HepG2 (cell line): ENCODE data around the gene MRPL2. TPM values are rescaled to one million over a fixed set of nuclear protein-coding genes. Genes with fewer than 3 reads are reported as not detected.
A peak's percentile ranks its signal among the peaks of the same experiment; 100 is the strongest.

Experiments used
- ARNT2 ChIP-seq: sonication (generic); formaldehyde crosslinking; IDR thresholded peaks from 2 replicates; pipeline ENCODE4 v1.8.0; 2022; ENCODE audit warnings: mild to moderate bottlenecking, low read depth, missing genetic modification reagents, moderate library complexity
- ATF1 ChIP-seq: IDR thresholded peaks from 2 replicates; pipeline ENCODE4 v1.6.1; 2016; ENCODE audit warnings: mild to moderate bottlenecking, control low read depth
- CAMTA2 ChIP-seq: sonication (generic); formaldehyde crosslinking; IDR thresholded peaks from 2 replicates; pipeline ENCODE4 v1.4.0; 2020; ENCODE audit warnings: mild to moderate bottlenecking, missing genetic modification reagents, borderline replicate concordance
- ELF3 ChIP-seq: IDR thresholded peaks from 2 replicates; pipeline ENCODE4 v1.6.1; 2016; ENCODE audit warnings: missing genetic modification reagents, missing compliant biosample characterization
- NAIF1 ChIP-seq: sonication (generic); formaldehyde crosslinking; IDR thresholded peaks from 2 replicates; pipeline ENCODE4 v1.5.0; 2020; ENCODE audit warnings: mild to moderate bottlenecking, missing genetic modification reagents, borderline replicate concordance
- POLR2A ChIP-seq, 2 experiments: IDR thresholded peaks; 2 replicates each; pipeline ENCODE4 v1.6.1; 2011; ENCODE audit warnings: low read depth in 2 of 2, low read length in 2 of 2, mild to moderate bottlenecking in 1 of 2, moderate library complexity in 1 of 2; ENCODE audit not compliant: insufficient read depth in 1 of 2
- SPEN ChIP-seq: sonication (generic); formaldehyde crosslinking; IDR thresholded peaks from 2 replicates; pipeline ENCODE4 v1.5.1; 2020; ENCODE audit warnings: low read depth, mild to moderate bottlenecking, missing genetic modification reagents
- ZMYM4 ChIP-seq: sonication (generic); formaldehyde crosslinking; IDR thresholded peaks from 2 replicates; pipeline ENCODE4 v1.8.1; 2023; ENCODE audit warnings: mild to moderate bottlenecking, missing genetic modification reagents
- ZNF605 ChIP-seq: sonication (generic); formaldehyde crosslinking; IDR thresholded peaks from 2 replicates; pipeline ENCODE4 v1.8.0; 2022; ENCODE audit warnings: mild to moderate bottlenecking, missing genetic modification reagents
- polyA plus RNA-seq, 8 experiments: library from polyadenylated mRNA; depleted of rRNA in 3 of 8; stranded (reverse) in 7 of 8; unstranded in 1 of 8; fragments of >200 nt; fragmentation: Illumina TruSeq in 4 of 8; extraction: Trizol in 4 of 8; gene quantifications; 2 replicates each; pipeline versions ENCODE4 v1.2.1 to v1.2.3, GENCODE V29; 2011 to 2016; ENCODE audit warnings: low read depth in 4 of 8, missing spikeins in 1 of 8, mixed read lengths in 1 of 8; ENCODE audit not compliant: insufficient read depth in 1 of 8
- total RNA-seq, 5 experiments: library from RNA; depleted of rRNA; stranded (reverse); fragments of >200 nt; fragmentation: Illumina TruSeq; extraction: Trizol; gene quantifications; 2 replicates each; pipeline ENCODE4 v1.2.3, GENCODE V29; 2016; ENCODE audit warnings: low read depth in 1 of 5
- TF ChIP-seq, protein P1 (sequence below): conservative IDR thresholded peaks from 2 replicates; pipeline ENCODE4 v1.6.1; 2018; ENCODE audit warnings: missing genetic modification reagents
- TF ChIP-seq, protein P2 (sequence below): IDR thresholded peaks from 2 replicates; pipeline ENCODE4 v1.6.1; 2016; ENCODE audit warnings: missing genetic modification reagents, missing compliant biosample characterization
- TF ChIP-seq, protein P3 (sequence below): sonication (generic); formaldehyde crosslinking; IDR thresholded peaks from 2 replicates; pipeline ENCODE4 v1.4.0; 2020; ENCODE audit warnings: mild to moderate bottlenecking, missing genetic modification reagents
- TF ChIP-seq, protein P4 (sequence below), 2 experiments: sonication (generic) in 1 of 2; formaldehyde crosslinking in 1 of 2; IDR thresholded peaks; 2 replicates each; pipeline versions ENCODE4 v1.4.0 to v1.6.1; 2016 to 2020; ENCODE audit warnings: borderline replicate concordance in 1 of 2, low read depth in 1 of 2, mild to moderate bottlenecking in 1 of 2, missing genetic modification reagents in 1 of 2
- TF ChIP-seq, protein P5 (sequence below): sonication (generic); formaldehyde crosslinking; IDR thresholded peaks from 2 replicates; pipeline ENCODE4 v1.5.0; 2020; ENCODE audit warnings: mild to moderate bottlenecking, missing genetic modification reagents, borderline replicate concordance
- TF ChIP-seq, protein P6 (sequence below): IDR thresholded peaks from 2 replicates; pipeline ENCODE4 v1.6.1; 2018; ENCODE audit warnings: missing genetic modification reagents

The MRPL2 gene
- total and polyA plus RNA-seq, 2 of the 13 experiments (the other 11 are each of a cell fraction or from before 2014, with no cell fraction given): 56.8 to 65.6 TPM

DNA sequence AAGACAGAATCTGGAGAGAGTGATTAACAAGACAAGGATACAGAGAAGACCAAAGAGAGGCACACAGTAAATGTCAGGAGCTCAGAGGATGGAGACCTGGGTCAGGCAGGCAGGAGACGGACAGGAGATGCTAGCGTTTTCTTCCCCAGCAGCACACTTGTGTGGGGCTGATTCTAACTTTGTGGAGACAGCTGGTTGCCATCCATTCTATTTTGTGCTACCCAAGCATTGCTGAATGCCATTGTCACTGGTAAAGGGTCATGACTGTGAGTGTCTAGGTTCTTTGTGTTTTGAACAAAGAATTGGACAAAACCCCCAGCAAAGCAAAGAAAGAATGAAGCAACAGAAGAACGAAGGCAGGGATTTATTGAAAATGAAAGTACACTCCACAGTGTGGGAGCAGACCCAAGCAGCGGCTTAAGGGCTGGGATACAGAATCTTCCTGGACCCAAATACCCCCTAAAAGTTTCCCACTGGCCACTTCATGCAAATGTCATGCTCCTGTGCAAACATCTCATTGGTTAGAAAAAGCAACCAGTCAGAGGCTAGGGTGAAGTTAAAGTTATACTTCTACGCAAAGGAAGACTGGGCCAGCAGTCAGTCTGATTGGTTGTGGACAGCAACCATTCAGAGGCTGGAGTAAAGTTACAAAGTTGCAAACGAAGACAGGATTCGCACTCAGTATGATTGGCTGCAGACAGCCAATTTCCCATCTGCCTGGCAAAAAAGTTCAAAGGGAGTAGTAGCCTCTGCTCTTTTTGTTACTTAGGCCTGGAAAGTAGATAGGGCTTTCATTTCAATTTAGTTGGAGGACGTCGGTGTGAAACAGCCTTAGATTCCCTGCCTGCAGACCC lies 34.4 kb upstream of the MRPL2 start (continued):
- TF ChIP-seq, protein P1, sequence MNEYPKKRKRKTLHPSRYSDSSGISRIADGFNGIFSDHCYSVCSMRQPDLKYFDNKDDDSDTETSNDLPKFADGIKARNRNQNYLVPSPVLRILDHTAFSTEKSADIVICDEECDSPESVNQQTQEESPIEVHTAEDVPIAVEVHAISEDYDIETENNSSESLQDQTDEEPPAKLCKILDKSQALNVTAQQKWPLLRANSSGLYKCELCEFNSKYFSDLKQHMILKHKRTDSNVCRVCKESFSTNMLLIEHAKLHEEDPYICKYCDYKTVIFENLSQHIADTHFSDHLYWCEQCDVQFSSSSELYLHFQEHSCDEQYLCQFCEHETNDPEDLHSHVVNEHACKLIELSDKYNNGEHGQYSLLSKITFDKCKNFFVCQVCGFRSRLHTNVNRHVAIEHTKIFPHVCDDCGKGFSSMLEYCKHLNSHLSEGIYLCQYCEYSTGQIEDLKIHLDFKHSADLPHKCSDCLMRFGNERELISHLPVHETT (CRISPR knock-in tag): 0 out of 2 replicates have a peak, but pooled peaks have one; percentile 23
- TF ChIP-seq ARNT2 (CRISPR knock-in tag) (0 out of 2 replicates have a peak, but pooled peaks have one; percentile 16), NAIF1 (no peak), CAMTA2 (CRISPR knock-in tag) (no peak), SPEN (CRISPR knock-in tag) (peak; percentile 55; the same call in 1 of the 2 replicates), ATF1 (CRISPR knock-in tag) (peak; percentile 67), ELF3 (peak; percentile 47; the same call in 1 of the 2 replicates), POLR2A (IDR thresholded peaks at IDR 0.05; ENCODE audit: insufficient read depth in 1 of 2, low read depth in 2 of 2, low read length in 2 of 2) (peak; percentile 53 to 75), ZMYM4 (CRISPR knock-in tag) (peak; percentile 76), ZNF605 (CRISPR knock-in tag) (peak; percentile 66; the same call in 1 of the 2 replicates)
- TF ChIP-seq, protein P2, sequence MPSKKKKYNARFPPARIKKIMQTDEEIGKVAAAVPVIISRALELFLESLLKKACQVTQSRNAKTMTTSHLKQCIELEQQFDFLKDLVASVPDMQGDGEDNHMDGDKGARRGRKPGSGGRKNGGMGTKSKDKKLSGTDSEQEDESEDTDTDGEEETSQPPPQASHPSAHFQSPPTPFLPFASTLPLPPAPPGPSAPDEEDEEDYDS (CRISPR knock-in tag): peak; percentile 85
- TF ChIP-seq, protein P3, sequence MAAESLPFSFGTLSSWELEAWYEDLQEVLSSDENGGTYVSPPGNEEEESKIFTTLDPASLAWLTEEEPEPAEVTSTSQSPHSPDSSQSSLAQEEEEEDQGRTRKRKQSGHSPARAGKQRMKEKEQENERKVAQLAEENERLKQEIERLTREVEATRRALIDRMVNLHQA (CRISPR knock-in tag): peak; percentile 83; the same call in 1 of the 2 replicates
- TF ChIP-seq, protein P4, sequence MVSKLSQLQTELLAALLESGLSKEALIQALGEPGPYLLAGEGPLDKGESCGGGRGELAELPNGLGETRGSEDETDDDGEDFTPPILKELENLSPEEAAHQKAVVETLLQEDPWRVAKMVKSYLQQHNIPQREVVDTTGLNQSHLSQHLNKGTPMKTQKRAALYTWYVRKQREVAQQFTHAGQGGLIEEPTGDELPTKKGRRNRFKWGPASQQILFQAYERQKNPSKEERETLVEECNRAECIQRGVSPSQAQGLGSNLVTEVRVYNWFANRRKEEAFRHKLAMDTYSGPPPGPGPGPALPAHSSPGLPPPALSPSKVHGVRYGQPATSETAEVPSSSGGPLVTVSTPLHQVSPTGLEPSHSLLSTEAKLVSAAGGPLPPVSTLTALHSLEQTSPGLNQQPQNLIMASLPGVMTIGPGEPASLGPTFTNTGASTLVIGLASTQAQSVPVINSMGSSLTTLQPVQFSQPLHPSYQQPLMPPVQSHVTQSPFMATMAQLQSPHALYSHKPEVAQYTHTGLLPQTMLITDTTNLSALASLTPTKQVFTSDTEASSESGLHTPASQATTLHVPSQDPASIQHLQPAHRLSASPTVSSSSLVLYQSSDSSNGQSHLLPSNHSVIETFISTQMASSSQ (IDR thresholded peaks at IDR 0.05; ENCODE audit: low read depth): 0 out of 2 replicates have a peak, but pooled peaks have one; percentile 29
- TF ChIP-seq, protein P4 (CRISPR knock-in tag; IDR thresholded peaks at IDR 0.05; ENCODE audit: borderline replicate concordance): no peak
- TF ChIP-seq, protein P5, sequence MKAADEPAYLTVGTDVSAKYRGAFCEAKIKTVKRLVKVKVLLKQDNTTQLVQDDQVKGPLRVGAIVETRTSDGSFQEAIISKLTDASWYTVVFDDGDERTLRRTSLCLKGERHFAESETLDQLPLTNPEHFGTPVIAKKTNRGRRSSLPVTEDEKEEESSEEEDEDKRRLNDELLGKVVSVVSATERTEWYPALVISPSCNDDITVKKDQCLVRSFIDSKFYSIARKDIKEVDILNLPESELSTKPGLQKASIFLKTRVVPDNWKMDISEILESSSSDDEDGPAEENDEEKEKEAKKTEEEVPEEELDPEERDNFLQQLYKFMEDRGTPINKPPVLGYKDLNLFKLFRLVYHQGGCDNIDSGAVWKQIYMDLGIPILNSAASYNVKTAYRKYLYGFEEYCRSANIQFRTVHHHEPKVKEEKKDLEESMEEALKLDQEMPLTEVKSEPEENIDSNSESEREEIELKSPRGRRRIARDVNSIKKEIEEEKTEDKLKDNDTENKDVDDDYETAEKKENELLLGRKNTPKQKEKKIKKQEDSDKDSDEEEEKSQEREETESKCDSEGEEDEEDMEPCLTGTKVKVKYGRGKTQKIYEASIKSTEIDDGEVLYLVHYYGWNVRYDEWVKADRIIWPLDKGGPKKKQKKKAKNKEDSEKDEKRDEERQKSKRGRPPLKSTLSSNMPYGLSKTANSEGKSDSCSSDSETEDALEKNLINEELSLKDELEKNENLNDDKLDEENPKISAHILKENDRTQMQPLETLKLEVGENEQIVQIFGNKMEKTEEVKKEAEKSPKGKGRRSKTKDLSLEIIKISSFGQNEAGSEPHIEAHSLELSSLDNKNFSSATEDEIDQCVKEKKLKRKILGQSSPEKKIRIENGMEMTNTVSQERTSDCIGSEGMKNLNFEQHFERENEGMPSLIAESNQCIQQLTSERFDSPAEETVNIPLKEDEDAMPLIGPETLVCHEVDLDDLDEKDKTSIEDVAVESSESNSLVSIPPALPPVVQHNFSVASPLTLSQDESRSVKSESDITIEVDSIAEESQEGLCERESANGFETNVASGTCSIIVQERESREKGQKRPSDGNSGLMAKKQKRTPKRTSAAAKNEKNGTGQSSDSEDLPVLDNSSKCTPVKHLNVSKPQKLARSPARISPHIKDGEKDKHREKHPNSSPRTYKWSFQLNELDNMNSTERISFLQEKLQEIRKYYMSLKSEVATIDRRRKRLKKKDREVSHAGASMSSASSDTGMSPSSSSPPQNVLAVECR: peak; percentile 39; the same call in 1 of the 2 replicates
- TF ChIP-seq, protein P6, sequence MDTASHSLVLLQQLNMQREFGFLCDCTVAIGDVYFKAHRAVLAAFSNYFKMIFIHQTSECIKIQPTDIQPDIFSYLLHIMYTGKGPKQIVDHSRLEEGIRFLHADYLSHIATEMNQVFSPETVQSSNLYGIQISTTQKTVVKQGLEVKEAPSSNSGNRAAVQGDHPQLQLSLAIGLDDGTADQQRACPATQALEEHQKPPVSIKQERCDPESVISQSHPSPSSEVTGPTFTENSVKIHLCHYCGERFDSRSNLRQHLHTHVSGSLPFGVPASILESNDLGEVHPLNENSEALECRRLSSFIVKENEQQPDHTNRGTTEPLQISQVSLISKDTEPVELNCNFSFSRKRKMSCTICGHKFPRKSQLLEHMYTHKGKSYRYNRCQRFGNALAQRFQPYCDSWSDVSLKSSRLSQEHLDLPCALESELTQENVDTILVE: 0 out of 2 replicates have a peak, but pooled peaks have one; percentile 32
